HG02973 (cell line): ENCODE data around the gene ZNF79.

Experiments used
- ATAC-seq: cut with Tn5 transposase; IDR thresholded peaks from one replicate; pipeline ENCODE4 v1.9.1; 2021; ENCODE audit warnings: moderate library complexity; ENCODE audit not compliant: unreplicated experiment

The ZNF79 gene

DNA sequence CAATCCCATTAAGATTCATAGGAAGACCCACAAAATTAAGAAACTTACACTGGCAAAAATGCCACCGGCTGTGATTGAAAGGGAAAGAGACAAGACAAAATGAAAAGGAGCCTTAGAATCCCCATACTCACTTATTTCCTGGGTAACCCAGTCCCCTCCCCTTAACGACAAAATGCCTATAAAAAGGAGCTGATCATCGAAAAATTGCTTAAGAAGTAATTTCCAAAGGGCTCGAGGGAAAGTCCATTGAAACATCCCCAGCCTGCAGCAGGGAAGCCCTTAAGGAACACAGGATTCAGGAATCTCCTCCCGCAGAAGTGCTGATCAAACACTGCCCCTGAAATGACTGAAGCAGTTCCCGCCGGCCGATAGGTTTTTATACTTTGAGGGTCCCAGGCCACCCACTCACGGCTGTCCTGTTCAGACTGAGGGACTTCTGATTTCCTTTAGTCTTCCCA lies 677 bp upstream of the ZNF79 start:
- no peak for ATAC-seq

DNA sequence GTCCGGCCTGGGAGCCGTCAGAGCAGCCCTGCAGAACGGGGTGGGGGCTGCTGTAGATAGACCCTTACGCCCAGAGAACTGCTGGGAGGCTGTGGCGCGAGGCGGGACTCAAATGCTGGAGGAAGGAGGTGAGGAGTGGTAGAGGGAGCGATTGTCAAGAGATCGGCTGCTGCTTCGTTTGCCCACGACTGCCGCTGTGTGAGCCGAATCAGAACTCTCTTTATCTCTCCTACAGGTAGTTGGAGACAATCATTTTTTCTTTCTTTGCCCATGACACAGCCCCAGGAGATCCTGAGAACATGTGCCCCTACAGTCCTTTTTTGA lies 456 bp downstream of the ZNF79 start:
- peak; percentile 23 for ATAC-seq

DNA sequence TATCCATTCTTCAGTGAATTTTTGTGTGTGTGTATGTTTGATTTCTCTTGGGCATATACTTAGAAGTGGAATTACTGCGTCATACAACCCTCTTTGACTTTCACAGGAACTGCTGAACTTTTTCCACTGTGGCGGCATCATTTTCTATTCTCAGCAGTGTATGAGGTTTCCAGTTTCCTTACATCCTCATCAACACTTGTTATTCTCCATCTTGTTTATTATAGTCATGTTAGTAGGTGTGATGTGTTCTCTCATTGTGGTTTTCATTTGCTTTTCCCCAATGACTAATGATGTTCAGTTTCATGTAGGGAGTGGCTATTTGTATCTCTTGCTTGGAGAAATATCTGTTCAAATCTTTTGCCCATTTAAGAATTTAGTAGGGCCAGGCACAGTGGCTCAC lies 2.6 kb downstream of the ZNF79 start:
- ATAC-seq, result no peak

DNA sequence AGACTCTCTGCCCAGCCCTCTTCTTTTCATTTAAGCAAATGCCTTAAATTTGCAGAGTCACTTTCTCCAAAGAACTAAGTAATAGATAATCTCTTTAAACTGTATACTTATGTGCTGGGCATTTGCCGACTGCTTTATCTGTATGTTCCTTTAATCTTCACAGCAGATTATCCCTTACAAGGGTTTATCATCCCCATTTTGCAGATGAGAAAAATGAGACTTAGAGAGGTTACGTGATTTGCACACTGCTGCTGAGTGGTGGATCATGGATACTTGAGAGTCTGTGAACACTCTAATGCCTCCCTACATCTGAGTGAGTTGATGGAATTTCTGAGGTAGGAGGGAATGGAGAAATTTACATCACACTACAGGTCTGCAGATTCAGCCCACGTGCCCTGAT lies 4.2 kb downstream of the ZNF79 start:
- ATAC-seq, result no peak

DNA sequence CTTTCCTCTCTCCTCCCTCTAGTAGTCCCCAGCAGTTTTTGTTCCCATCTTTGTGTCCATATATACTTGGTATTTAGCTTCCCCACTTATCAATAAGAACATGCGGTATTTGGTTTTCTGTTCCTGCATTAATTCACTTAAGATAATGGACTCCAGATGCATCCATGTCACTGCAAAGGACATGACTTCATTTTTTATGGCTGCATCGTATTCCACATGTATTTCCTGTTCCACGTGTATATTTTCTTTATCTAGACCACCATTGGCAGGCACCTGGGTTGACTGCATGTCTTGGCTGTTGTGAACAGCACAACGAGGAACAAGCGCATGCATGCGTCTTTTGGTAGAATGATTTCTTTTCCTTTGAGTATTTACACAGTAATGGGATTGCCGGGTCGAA lies 6.2 kb downstream of the ZNF79 start:
- ATAC-seq, result no peak

DNA sequence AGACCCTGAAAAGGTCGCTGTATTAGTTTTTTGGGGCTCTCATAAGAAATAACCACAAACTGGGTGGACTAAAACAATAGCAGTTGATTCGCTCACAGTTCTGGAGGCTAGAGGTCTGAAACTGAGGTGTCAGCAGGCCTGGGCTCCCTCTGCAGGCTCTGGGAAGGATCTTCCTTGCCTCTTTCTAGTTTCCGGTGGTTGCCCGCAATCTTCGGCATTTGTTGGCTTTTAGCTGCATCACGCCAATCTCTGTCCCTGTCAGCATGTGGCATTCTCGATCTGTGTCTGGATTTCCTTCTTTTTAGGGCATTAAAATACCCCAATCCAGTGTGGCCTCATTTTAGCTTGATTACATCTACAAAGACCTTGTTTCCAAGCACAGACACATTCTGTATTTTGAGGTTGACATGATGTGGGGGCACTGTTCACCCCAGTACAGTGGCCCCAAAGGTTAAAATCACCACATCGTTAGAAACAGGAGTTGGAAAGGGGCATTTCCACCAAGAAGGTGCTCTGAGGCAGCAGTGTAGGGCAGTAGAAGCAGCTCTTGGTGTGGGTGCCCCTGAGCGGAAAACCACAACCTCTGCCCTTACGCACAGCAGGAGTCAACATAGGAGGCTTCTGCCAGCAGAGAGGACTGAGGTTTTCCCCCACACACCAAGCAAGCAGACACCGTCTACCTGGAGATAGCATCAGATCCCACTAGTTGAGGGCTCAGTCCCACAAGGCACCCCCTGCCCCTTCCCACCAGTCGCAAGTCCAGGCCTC lies 13.5 kb downstream of the ZNF79 start:
- no peak for ATAC-seq

DNA sequence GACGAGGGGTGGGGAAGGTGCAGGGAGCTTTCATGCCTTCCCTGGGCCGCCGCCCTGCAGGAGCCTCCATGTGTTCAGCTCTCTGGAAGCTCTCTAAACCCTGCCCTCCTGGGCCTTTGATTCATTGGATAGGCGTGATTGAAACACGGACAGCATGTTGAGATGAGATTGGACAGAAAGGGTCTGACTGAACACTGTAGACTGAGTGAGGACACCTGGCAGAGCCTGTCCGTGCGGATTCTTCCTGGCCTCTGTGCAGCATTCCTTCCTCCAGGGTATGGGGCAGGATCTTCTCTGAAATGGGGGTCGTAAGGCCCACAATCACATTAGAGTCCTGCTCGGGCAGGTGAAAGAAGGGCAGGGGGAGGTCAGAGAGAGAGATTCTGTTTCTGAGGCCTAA lies 14.2 kb downstream of the ZNF79 start:
- no peak for ATAC-seq

DNA sequence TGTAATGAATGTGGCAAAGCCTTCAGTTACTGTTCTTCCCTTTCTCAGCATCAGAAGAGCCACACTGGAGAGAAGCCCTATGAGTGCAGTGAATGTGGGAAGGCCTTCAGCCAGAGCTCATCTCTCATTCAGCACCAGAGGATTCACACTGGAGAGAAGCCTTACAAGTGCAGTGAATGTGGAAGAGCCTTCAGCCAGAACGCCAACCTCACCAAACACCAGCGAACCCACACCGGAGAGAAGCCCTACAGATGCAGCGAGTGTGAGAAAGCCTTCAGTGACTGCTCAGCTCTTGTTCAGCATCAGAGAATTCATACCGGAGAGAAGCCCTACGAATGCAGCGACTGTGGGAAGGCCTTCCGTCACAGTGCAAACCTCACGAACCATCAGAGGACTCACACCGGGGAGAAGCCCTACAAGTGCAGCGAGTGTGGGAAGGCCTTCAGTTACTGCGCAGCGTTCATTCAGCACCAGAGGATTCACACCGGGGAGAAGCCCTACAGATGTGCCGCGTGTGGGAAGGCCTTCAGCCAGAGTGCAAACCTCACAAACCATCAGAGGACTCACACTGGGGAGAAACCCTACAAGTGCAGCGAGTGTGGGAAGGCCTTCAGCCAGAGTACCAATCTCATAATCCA lies 20.2 kb downstream of the ZNF79 start:
- ATAC-seq, result no peak

DNA sequence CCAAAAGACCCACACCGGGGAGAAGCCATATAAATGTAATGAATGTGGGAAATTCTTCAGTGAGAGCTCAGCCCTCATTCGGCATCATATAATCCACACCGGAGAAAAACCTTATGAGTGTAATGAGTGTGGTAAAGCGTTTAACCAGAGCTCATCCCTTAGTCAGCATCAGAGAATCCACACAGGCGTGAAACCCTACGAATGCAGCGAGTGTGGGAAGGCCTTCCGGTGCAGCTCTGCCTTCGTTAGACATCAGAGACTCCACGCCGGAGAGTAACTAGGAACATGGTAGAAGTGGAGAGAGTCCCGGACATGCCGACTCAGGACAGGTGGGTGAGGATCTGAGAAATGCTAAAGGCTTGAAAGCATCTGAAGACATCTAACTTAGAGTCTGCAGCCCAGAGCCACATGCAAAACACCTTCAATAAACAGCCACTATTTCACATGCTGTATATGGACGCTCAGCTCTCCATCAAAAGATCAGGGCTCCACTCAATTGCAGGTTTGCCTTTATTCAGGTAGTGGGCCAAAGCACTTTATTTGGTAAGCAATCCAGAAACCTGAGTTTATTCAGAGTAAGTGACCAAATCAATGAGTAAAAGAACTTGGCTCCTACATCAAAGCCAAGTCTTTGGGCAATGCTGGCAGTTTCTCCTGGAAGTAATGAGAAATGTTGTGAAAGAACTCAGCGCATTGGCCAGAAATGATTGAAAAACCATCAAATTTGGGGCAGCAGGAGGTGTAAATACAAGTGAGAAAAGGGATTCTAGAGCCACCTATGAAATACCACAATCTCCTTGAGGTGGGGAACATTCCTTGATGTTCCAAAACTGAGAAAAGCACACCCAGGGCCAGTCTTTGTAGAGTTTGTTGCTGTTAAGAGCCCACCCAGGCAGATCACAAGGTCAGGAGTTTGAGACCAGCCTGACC lies 21.0 kb downstream of the ZNF79 start:
- no peak for ATAC-seq

DNA sequence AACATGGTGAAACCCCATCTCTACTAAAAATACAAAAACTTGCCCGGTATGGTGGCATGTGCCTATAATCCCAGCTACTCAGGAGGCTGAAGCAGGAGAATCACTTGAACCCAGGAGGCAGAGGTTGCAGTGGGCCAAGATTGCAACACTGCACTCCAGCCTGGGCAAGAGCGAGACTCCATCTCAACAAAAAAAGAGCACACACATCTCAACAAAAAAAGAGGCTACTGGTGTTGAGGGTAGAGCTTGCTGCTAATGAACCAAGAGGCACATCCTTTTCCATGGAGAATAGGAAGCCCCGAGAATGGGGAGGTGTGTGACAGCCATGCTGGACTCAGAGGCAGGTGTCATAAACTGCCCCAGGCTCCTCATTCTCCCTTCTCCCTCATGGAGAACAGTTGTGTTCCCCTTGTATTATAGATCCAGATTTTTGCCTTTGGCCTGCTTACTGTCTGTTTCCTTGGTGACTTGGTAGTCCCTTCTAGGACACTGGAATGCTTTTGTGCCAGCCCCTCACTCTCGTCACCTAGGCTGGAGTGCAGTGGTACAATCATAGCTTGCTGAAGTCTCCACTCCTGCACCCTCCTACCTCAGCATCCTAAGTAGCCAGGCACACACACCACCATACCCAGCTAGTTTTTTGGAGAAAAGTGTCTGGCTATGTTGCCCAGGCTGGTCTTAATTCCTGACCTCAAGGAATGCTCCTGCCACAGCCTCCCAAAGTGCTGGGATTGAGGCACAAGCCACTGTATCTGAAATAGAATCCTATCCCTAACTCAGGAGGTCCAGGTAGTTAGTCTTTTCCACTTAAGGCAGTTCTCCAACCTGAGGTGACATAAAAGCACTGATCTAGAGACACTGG lies 21.9 kb downstream of the ZNF79 start:
- no peak for ATAC-seq

DNA sequence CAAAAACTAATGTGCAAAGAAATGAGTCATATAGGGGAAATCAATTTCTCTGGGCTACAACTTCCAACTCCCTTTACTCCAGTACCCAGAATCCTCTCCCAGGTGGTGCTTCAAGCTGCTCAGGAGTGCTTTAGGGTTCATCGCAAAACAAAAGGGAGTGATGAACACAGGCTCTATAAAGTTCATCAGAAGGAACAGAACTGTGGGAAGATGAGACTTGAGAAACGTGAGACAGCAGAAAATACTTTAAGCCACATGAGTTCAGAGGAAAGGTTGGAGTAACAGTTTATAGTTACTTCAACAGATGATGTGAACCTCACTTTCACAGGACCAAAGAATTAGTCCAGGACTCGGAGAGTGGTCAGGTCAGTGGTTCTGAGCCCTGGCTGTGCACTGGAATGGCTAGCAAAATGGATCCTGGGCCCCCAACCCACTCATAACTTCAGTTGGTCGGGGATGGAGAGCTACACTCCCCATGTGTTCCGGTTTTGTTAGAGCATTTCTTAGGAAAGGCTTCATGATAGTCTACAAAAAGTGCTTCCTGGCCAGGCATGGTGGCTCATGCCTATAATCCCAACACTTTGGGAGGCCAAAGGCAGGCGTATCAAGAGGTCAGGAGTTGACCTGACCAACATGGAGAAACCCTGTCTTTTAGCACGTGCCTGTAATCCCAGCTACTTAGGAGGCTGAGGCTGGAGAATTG lies 22.7 kb downstream of the ZNF79 start:
- ATAC-seq, result no peak

DNA sequence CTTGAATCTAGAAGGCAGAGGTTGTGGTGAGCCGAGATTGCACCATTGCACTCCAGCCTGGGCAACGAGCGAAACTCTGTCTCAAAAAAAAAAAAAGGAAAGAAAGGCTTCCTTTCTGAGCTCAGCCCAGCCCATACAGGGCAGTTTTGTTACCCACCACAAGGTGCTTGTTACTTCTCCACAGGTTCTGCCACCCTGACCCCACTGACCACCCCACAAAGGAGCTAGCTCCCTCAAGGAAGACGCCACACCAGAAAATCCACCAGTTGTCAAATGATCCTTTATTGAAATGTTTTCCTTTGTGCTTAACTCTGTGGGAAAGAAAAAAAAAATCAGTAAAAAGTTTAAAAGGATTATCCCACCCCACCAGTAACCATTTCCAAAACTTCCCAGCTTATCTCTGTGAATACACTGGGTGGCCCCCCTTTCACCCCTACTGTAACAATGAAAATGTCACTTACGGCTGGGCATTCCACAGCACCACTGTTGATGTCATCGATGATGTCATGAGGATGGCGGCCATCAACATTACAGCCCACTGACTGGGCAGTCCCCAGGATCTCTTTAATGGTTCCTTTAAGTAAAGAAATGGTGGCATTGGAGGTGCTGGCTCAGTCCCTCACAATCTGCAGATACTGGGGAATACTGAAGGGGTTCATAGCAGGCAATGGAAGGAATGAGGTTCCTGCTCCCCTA lies 23.4 kb downstream of the ZNF79 start:
- ATAC-seq, result no peak

DNA sequence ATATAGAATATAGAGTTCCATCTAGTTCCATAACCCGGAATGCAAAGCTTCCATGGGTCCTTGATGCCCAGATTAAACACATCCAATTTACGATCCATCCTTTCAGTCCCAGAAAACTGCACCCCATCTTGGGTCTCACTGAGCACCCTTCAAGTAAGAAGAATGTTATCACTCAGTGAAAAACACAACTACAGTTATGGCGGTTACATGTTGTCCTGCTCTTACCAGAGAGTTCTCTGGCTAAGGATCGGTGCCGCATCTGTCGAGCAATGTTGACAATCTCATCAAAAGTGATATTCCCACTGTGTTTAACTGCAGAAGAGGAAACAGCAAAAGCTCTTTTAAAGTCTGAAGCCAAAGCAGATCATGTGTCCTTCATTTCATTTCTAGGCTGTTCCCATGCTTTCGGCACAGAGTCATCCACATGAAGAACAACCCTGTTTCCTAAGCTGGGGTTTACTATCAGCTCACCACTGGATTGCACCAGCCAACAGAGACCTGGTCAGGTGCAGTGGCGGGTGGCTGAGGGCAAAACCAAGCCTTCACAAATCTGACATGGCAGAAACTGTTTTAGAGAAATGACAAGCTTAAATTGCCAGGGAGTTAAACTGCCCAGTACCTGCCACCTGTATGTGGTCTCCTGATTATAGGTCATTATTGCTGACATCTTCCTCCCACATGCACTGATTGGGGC lies 24.1 kb downstream of the ZNF79 start:
- no peak for ATAC-seq

DNA sequence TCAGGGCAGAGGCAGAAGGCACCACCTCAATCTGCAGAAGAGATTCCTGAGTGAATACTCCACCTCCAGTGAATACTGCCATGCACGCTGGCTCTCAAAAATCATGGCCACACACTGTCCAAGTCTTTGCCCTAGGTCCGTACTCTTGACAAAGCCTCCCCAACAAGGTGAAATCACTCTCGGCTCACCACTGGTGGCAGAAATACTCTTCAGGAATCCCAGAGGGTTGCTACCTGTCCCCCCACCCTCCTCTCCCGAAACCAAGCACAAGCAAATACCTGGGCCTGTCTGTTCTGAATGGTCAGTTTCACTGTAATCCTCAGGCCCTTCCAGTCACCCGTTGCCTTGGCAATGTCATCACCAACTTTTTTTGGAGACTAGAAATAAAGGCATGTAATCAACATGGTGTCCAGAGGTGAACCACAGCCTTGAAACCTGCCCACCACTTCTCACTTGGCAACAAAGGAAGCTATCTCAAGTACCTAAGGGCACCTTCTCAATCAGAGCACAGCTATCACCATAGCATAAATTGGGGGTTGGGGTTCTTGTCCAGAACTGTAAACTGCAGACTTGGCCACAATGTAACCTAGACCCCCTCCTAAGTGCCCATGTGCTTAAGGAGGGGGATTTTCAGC lies 25.3 kb downstream of the ZNF79 start:
- ATAC-seq, result no peak

DNA sequence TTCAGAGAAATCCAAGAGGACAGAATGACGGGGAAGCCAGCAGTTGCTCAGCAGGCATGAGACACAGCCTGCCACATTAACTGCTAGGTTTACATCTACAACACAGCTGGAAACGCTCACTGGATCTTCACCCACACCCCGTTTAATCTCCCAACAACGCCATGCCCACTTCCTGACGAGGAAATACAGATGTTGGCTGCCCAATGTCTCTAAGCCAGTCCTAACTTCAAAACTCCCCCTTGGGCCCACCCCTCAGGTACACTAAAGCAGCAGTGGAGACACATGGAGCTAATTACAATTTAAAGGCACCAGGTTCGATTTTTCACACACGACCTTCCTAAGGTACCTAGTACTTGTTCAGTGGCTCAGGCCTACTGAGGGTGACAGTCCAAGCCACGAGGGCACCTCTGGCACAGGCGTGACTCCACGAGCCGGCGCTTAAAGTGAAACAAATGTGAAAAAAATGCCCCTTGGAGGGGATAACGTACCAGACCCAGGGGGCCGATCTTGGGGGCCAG lies 26.1 kb downstream of the ZNF79 start:
- no peak for ATAC-seq

DNA sequence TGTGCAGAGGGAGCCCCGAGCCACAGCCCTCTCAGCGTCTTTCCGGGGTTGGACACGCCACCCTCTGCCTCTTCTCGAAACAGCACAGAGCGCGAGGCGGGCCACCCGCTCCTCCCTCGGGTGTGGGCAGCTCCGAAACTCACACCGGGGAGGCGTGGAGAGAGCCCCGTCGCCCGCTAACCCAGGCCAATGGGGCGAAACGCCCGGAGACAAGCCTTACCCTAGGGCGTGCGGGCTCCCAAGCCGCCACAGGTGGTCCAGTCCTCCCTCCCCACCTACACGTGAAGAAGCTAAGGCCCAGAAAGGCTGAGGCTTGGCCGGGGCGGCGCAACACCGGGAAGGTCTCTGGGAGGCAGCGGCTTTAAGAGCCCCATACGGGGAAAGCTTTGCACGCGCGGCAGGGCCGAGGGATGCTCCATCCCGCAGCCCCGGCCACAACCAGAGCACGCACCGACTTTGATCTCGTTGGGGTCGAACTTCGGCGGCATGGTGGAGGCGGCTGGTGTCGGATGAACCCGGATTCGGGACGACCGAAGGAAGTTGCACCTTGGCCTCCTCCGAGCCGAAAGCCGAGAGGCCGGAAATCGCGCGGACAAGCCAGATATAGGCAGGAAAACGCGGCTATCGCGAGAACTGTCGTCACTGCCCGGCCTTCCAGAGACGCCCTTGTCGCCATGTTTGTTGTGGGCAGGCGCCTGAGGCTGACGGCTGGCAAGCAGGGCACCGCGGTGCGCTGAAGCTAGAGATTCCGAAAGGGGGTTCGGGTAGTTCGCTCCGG lies 26.8 kb downstream of the ZNF79 start, which contains the start of the genes LRSAM1 and RPL12:
Gene LRSAM1 (plus strand): TSS at position 681 of the 778 bp plus-strand sequence. CDS start 3,018 bp downstream, outside the sequence.
Gene RPL12 (minus strand): TSS at position 577 of the 778 bp plus-strand sequence. CDS start 89 bp downstream, at position 488.
- peak; percentile 65 for ATAC-seq

DNA sequence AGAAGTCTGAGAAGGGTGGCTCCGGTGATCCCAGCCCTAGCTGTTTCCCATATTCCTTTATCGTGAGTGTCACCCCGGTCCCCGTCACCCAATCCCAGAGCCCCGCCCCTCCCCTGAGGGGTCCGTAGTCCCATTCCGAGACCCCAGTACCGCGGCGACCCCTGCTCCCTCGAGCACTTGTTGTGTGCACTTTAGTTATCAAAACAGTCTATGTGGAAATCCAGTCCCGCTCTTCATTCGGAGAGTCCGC lies 27.4 kb downstream of the ZNF79 start:
- ATAC-seq, result peak; percentile 30
